Liver (tissue), 9 donors: ENCODE measurements around the gene LRRC27. TPM values are rescaled to one million over a fixed set of nuclear protein-coding genes. Genes with fewer than 3 reads are reported as not detected.

Experiments
- DNase-seq: peaks from one replicate; pipeline ENCODE4 v3.0.0-alpha.2; 2017; ENCODE audit warnings: low spot score
- H3K27ac ChIP-seq, 2 donors: one replicate each; pipeline ENCODE4 v1.7.0; 2013; ENCODE audit warnings: inconsistent platforms in 2 of 2, low read length in 2 of 2, control low read depth in 1 of 2, low read depth in 1 of 2, mild to moderate bottlenecking in 1 of 2
- H3K27me3 ChIP-seq, 4 donors: one replicate each; pipeline versions ENCODE4 v1.6.1 to v1.7.0; 2013; ENCODE audit warnings: low read length in 3 of 4, inconsistent platforms in 1 of 4, mild to moderate bottlenecking in 1 of 4, moderate library complexity in 1 of 4; ENCODE audit not compliant: control insufficient read depth in 4 of 4, insufficient read depth in 4 of 4
- H3K36me3 ChIP-seq, 4 donors: one replicate each; pipeline versions ENCODE4 v1.6.1 to v1.7.0; 2013; ENCODE audit warnings: low read length in 3 of 4, mild to moderate bottlenecking in 3 of 4, low read depth in 1 of 4, moderate library complexity in 1 of 4; ENCODE audit not compliant: control insufficient read depth in 4 of 4, insufficient read depth in 3 of 4
- H3K4me1 ChIP-seq, 4 donors: one replicate each; pipeline versions ENCODE4 v1.6.1 to v1.7.0; 2013; ENCODE audit warnings: low read length in 3 of 4, mild to moderate bottlenecking in 3 of 4, moderate library complexity in 1 of 4; ENCODE audit not compliant: control insufficient read depth in 4 of 4, insufficient read depth in 4 of 4
- H3K4me3 ChIP-seq, 3 donors: one replicate each; pipeline versions ENCODE4 v1.6.1 to v1.7.0; 2013; ENCODE audit warnings: low read length in 3 of 3, control low read depth in 1 of 3, low read depth in 1 of 3, mild to moderate bottlenecking in 1 of 3
- H3K9ac ChIP-seq, 2 donors: one replicate each; pipeline ENCODE4 v1.7.0; 2013; ENCODE audit warnings: low read length in 2 of 2, mild to moderate bottlenecking in 2 of 2, moderate library complexity in 2 of 2, control low read depth in 1 of 2, low read depth in 1 of 2
- H3K9me3 ChIP-seq, 4 donors: one replicate each; pipeline versions ENCODE4 v1.6.1 to v1.7.0; 2013; ENCODE audit warnings: low read length in 3 of 4; ENCODE audit not compliant: control insufficient read depth in 4 of 4
- ATF3 ChIP-seq: IDR thresholded peaks from 2 replicates; pipeline ENCODE4 v1.6.1; 2016; ENCODE audit warnings: antibody characterized with exemption
- CTCF ChIP-seq: fragments of 150-350 bp; IDR thresholded peaks from 2 replicates; pipeline ENCODE4 v1.5.1; 2017; ENCODE audit warnings: improper control_type of control experiment, low read depth, low read length; ENCODE audit not compliant: missing input control
- EGR1 ChIP-seq, 2 donors: IDR thresholded peaks; 2 replicates each; pipeline ENCODE4 v1.6.1; 2016 to 2018; ENCODE audit warnings: antibody characterized with exemption in 2 of 2, low read depth in 2 of 2
- FOXA2 ChIP-seq: IDR thresholded peaks from 2 replicates; pipeline ENCODE4 v1.6.1; 2016; ENCODE audit warnings: antibody characterized with exemption
- GABPA ChIP-seq, 2 donors: IDR thresholded peaks in 1 of 2; conservative IDR thresholded peaks in 1 of 2; 2 replicates each; pipeline ENCODE4 v1.6.1; 2016; ENCODE audit warnings: antibody characterized with exemption in 2 of 2, mild to moderate bottlenecking in 1 of 2, moderate library complexity in 1 of 2
- HNF4A ChIP-seq, 2 donors: conservative IDR thresholded peaks; 2 replicates each; pipeline ENCODE4 v1.6.1; 2016; ENCODE audit warnings: antibody characterized with exemption in 2 of 2, mild to moderate bottlenecking in 2 of 2
- HNF4G ChIP-seq: IDR thresholded peaks from 2 replicates; pipeline ENCODE4 v1.6.1; 2016; ENCODE audit warnings: antibody characterized with exemption
- JUND ChIP-seq, 2 donors: IDR thresholded peaks; 2 replicates each; pipeline ENCODE4 v1.6.1; 2016; ENCODE audit warnings: antibody characterized with exemption in 2 of 2
- MAX ChIP-seq: IDR thresholded peaks from 2 replicates; pipeline ENCODE4 v1.6.1; 2016; ENCODE audit warnings: antibody characterized with exemption
- NR2F2 ChIP-seq: IDR thresholded peaks from 2 replicates; pipeline ENCODE4 v1.6.1; 2016; ENCODE audit warnings: antibody characterized with exemption
- RAD21 ChIP-seq, 2 donors: IDR thresholded peaks; 2 replicates each; pipeline ENCODE4 v1.6.1; 2016; ENCODE audit warnings: antibody characterized with exemption in 2 of 2, mild to moderate bottlenecking in 2 of 2
- REST ChIP-seq: IDR thresholded peaks from 2 replicates; pipeline ENCODE4 v1.6.1; 2016; ENCODE audit warnings: antibody characterized with exemption, mild to moderate bottlenecking
- RXRA ChIP-seq, 2 donors: IDR thresholded peaks; 2 replicates each; pipeline ENCODE4 v1.6.1; 2017 to 2018; ENCODE audit warnings: antibody characterized with exemption in 2 of 2, mild to moderate bottlenecking in 1 of 2
- YY1 ChIP-seq: IDR thresholded peaks from 2 replicates; pipeline ENCODE4 v1.6.1; 2016; ENCODE audit warnings: antibody characterized with exemption, mild to moderate bottlenecking
- ZBTB33 ChIP-seq: IDR thresholded peaks from 2 replicates; pipeline ENCODE4 v1.6.1; 2016; ENCODE audit warnings: antibody characterized with exemption
- WGBS: extraction: QIAGEN DNeasy Blood & Tissue Kit; methylation state at CpG from one replicate; pipeline ENCODE4 v1.1.7; 2013; 5-methylcytosine and 5-hydroxymethylcytosine counted together
- polyA plus RNA-seq, 2 donors: library from polyadenylated mRNA; stranded (reverse) in 1 of 2; unstranded in 1 of 2; fragments of 200-250 nt in 1 of 2; fragments of >200 nt in 1 of 2; fragmentation: Nextera tagmentation in 1 of 2; extraction: Ambion mirVana in 1 of 2; gene quantifications; one replicate each; pipeline versions ENCODE4 v1.2.1 to v1.2.3, GENCODE V29; 2013 to 2015
- total RNA-seq, 2 donors: library from RNA; depleted of rRNA; stranded (reverse); fragments of >200 nt; gene quantifications; one replicate each; pipeline ENCODE4 v1.2.3, GENCODE V29; 2014
- donor health status: healthy.
- donor health status: healthy.
- donor health status: healthy.
- donor health status: healthy.
- donor health status: healthy.

LRRC27 gene
- total and polyA plus RNA-seq, 4 donors = 1.8 to 2.8 (median 2.6) TPM

- no peak for TF ChIP-seq REST
- TF ChIP-seq CTCF = no peak
- no peak for TF ChIP-seq HNF4A (conservative IDR thresholded peaks at IDR 0.05)
- TF ChIP-seq GABPA (IDR thresholded peaks at IDR 0.05 in 1 of 2, conservative IDR thresholded peaks at IDR 0.05 in 1 of 2) = no peak
- no peak for TF ChIP-seq RAD21 (IDR thresholded peaks at IDR 0.05)
Observed at GRCh38 chr10:132383751-132384196, 51.8 kb downstream of the LRRC27 start (continued).

GRCh38 chr10:132384618-132385388, 52.8 kb downstream of the LRRC27 start:
- H3K27me3 ChIP-seq = no peaks in the 10 kb centered on the region
- no peak for DNase-seq
- H3K9me3 ChIP-seq = no peaks in the 10 kb centered on the region
- H3K4me3 ChIP-seq = no peak overlapping the region
- no peak overlapping the region for H3K9ac ChIP-seq
- WGBS = 92% methylated on average over 20 of the region's 20 CpGs
- H3K36me3 ChIP-seq = no peaks in the 10 kb centered on the region
- H3K27ac ChIP-seq = no peak overlapping the region
- TF ChIP-seq YY1 (no peak), FOXA2 (no peak), ZBTB33 (no peak), RXRA (IDR thresholded peaks at IDR 0.05) (no peak), RAD21 (IDR thresholded peaks at IDR 0.05) (no peak), NR2F2 (no peak), EGR1 (IDR thresholded peaks at IDR 0.05; ENCODE audit: low read depth in 2 of 2) (no peak)
- peaks cover 0 to 11% (median 3%) of the 10 kb centered on the region in 4 donors for H3K4me1 ChIP-seq

- Histone ChIP-seq H3K4me1 (peaks cover 0 to 11% (median 3%) of the 10 kb centered on the region in 4 donors), H3K27ac (no peak overlapping the region)
- 63% methylated on average over 5 of the region's 5 CpGs for WGBS
- TF ChIP-seq HNF4G = no peak
- no peak for TF ChIP-seq RAD21 (IDR thresholded peaks at IDR 0.05)
- TF ChIP-seq REST = no peak
- no peak for TF ChIP-seq MAX
- no peak for TF ChIP-seq ATF3
- no peak for TF ChIP-seq CTCF
- TF ChIP-seq JUND (IDR thresholded peaks at IDR 0.05) = no peak
- TF ChIP-seq HNF4A (conservative IDR thresholded peaks at IDR 0.05) = no peak
Observed at GRCh38 chr10:132385389-132385667, 53.3 kb downstream of the LRRC27 start.

More at GRCh38 chr10:132385389-132385667, 53.3 kb downstream of the LRRC27 start:
- Histone ChIP-seq H3K36me3 (no peaks in the 10 kb centered on the region), H3K9ac (no peak overlapping the region), H3K27me3 (no peaks in the 10 kb centered on the region), H3K4me3 (no peak overlapping the region), H3K9me3 (no peaks in the 10 kb centered on the region)
- DNase-seq = no peak
